DMS79 (cell line): ENCODE results near the gene HTR3A.
A peak's percentile ranks its signal among the peaks of the same experiment; 100 is the strongest.

ENCODE experiments used
- DNase-seq: peaks from one replicate; lab custom pipeline; 2025; lab: John Stamatoyannopoulos, UW

Gene HTR3A

GRCh38 chr11:113979431-113979830 is 4.5 kb downstream of the HTR3A start:
- no peak for DNase-seq

GRCh38 chr11:113980785-113981184 is 5.9 kb downstream of the HTR3A start:
- DNase-seq, result no peak

GRCh38 chr11:113982306-113982705 is 7.4 kb downstream of the HTR3A start:
- DNase-seq, result no peak

GRCh38 chr11:113984781-113985180 is 9.9 kb downstream of the HTR3A start:
- no peak for DNase-seq

- no peak for DNase-seq
Measured at GRCh38 chr11:113985906-113986305, 11.0 kb downstream of the HTR3A start.

- DNase-seq, result no peak
Measured at GRCh38 chr11:113986351-113987140, 11.6 kb downstream of the HTR3A start.

GRCh38 chr11:113989381-113989780 is 14.5 kb downstream of the HTR3A start:
- no peak for DNase-seq

GRCh38 chr11:113989916-113990315 is 15.0 kb downstream of the HTR3A start:
- DNase-seq, result no peak

GRCh38 chr11:113991170-113991569 is 16.3 kb downstream of the HTR3A start:
- DNase-seq, result no peak

- peak; percentile 86 for DNase-seq
Measured at GRCh38 chr11:113991718-113992458, 17.0 kb downstream of the HTR3A start.

- no peak for DNase-seq
Measured at GRCh38 chr11:113992459-113993110, 17.7 kb downstream of the HTR3A start.

- no peak for DNase-seq
Measured at GRCh38 chr11:113994077-113994954, 19.4 kb downstream of the HTR3A start.

GRCh38 chr11:113997473-113997872 is 22.6 kb downstream of the HTR3A start:
- no peak for DNase-seq

- no peak for DNase-seq
Measured at GRCh38 chr11:113998574-113998973, 23.7 kb downstream of the HTR3A start.

GRCh38 chr11:114000526-114000925 is 25.6 kb downstream of the HTR3A start:
- no peak for DNase-seq

- no peak for DNase-seq
Measured at GRCh38 chr11:114001416-114001815, 26.5 kb downstream of the HTR3A start.

- no peak for DNase-seq
Measured at GRCh38 chr11:114008331-114008730, 33.4 kb downstream of the HTR3A start.

GRCh38 chr11:114010931-114011330 is 36.0 kb downstream of the HTR3A start:
- no peak for DNase-seq

GRCh38 chr11:114011443-114011842 is 36.5 kb downstream of the HTR3A start:
- no peak for DNase-seq

- no peak for DNase-seq
Measured at GRCh38 chr11:114015117-114015516, 40.2 kb downstream of the HTR3A start.

- no peak for DNase-seq
Measured at GRCh38 chr11:114016986-114017385, 42.1 kb downstream of the HTR3A start.

GRCh38 chr11:114017723-114018122 is 42.8 kb downstream of the HTR3A start:
- DNase-seq, result no peak
